Measurements from ENCODE around the gene TTLL12. TPM values are rescaled to one million over a fixed set of nuclear protein-coding genes. Genes with fewer than 3 reads are reported as not detected.

The TTLL12 gene
- total RNA-seq = 11.3 TPM
- long read RNA-seq, transcript TTLL12-201 (14 exons, 3,385 nt) = major isoform, 19 of 31 reads
- long read RNA-seq, partial matches to known transcripts = 8 of 31 reads
- long read RNA-seq, other reads (novel, unspliced or antisense) = 3 of 31 reads

GRCh38 chr22:43186272-43187170 is at the start of gene TTLL12:
TTLL12 (minus strand) TSS chr22:43187134; CDS start chr22:43187069, 65 bp downstream.
- no peak for DNase-seq (ENCODE audit: low spot score)

GRCh38 chr22:43235445-43236409 is 48.8 kb upstream of the TTLL12 start:
- intact Hi-C loops (cut with DNase I) = loop anchor here (5.0 kb wide), 1 partner anchor 37 kb away; no protein-coding TSS in a partner anchor
- no peak for DNase-seq (ENCODE audit: low spot score)

More at GRCh38 chr22:43186272-43187170, at the start of gene TTLL12:
- intact Hi-C loops (cut with DNase I) = no loop called here

- no peak for DNase-seq (ENCODE audit: low spot score)
- intact Hi-C loops (cut with DNase I) = no loop called here
These were observed 47.5 kb upstream of the TTLL12 start for GRCh38 chr22:43234264-43234988.

GRCh38 chr22:43233529-43233928 is 46.6 kb upstream of the TTLL12 start:
- DNase-seq (ENCODE audit: low spot score) = no peak
- intact Hi-C loops (cut with DNase I) = no loop called here

- DNase-seq (ENCODE audit: low spot score) = no peak
- intact Hi-C loops (cut with DNase I) = no loop called here
These were observed 45.5 kb upstream of the TTLL12 start for GRCh38 chr22:43232445-43232844.

GRCh38 chr22:43231724-43232034 is 44.7 kb upstream of the TTLL12 start:
- intact Hi-C loops (cut with DNase I) = loop anchor here (2.0 kb wide), 2 partner anchors 115 to 153 kb away; no protein-coding TSS in a partner anchor
- DNase-seq (ENCODE audit: low spot score) = no peak

- DNase-seq (ENCODE audit: low spot score) = no peak
- intact Hi-C loops (cut with DNase I) = loop anchor here (2.0 kb wide), 2 partner anchors 116 to 154 kb away; no protein-coding TSS in a partner anchor
These were observed 44.2 kb upstream of the TTLL12 start for GRCh38 chr22:43230971-43231723.

GRCh38 chr22:43230571-43230970 is 43.6 kb upstream of the TTLL12 start:
- DNase-seq (ENCODE audit: low spot score) = no peak
- intact Hi-C loops (cut with DNase I) = loop anchor here (2.0 kb wide), 2 partner anchors 116 to 154 kb away; no protein-coding TSS in a partner anchor

GRCh38 chr22:43228863-43229262 is 41.9 kb upstream of the TTLL12 start:
- intact Hi-C loops (cut with DNase I) = no loop called here
- no peak for DNase-seq (ENCODE audit: low spot score)

- no peak for DNase-seq (ENCODE audit: low spot score)
- intact Hi-C loops (cut with DNase I) = no loop called here
These were observed 41.4 kb upstream of the TTLL12 start for GRCh38 chr22:43228330-43228729.

GRCh38 chr22:43227239-43227630 is 40.3 kb upstream of the TTLL12 start:
- intact Hi-C loops (cut with DNase I) = no loop called here
- DNase-seq (ENCODE audit: low spot score) = no peak

GRCh38 chr22:43226377-43227238 is 39.7 kb upstream of the TTLL12 start:
- intact Hi-C loops (cut with DNase I) = no loop called here
- no peak for DNase-seq (ENCODE audit: low spot score)

- intact Hi-C loops (cut with DNase I) = no loop called here
- DNase-seq (ENCODE audit: low spot score) = no peak
These were observed 38.7 kb upstream of the TTLL12 start for GRCh38 chr22:43225609-43226008.

GRCh38 chr22:43222987-43223386 is 36.1 kb upstream of the TTLL12 start:
- intact Hi-C loops (cut with DNase I) = no loop called here
- no peak for DNase-seq (ENCODE audit: low spot score)

- DNase-seq (ENCODE audit: low spot score) = no peak
- intact Hi-C loops (cut with DNase I) = no loop called here
These were observed 35.3 kb upstream of the TTLL12 start for GRCh38 chr22:43222262-43222661.

- intact Hi-C loops (cut with DNase I) = no loop called here
- DNase-seq (ENCODE audit: low spot score) = no peak
These were observed 33.9 kb upstream of the TTLL12 start for GRCh38 chr22:43220625-43221380.

- no peak for DNase-seq (ENCODE audit: low spot score)
- intact Hi-C loops (cut with DNase I) = no loop called here
These were observed 31.9 kb upstream of the TTLL12 start for GRCh38 chr22:43218786-43219185.

Measured in cardiac septum (tissue), 1 donor.